Measurements from ENCODE around the gene HEATR9.

HEATR9 gene

DNA sequence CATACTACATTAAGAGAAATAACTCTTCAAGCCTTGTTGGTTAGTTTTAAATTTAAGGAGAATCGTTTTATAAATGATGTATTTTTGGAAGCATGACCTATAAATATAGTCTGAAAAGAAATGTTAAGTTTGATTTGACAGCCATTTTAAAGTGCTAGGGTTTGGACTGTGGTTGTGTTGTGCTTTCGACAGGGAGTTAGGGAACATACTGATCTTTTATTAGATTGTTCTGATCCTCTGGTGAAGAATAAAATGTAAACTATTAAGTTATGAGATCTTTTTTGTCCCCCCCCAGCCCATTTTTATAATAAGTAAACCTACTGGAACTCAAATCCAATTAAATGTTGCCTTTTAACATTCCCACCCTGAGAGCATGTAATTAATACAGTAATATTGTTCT, 47.4 kb downstream of the HEATR9 start:
- Histone ChIP-seq H3K9me2 (replicated peaks; ENCODE audit: insufficient read depth, low read length) (no peaks in the 10 kb centered on the region), H3K4me2 (ENCODE audit: low read depth, low read length) (no peak overlapping the region), H4K20me1 (ENCODE audit: insufficient read depth, low read length) (no peaks in the 10 kb centered on the region), H3F3A (ENCODE audit: insufficient read depth, low read length) (no peaks in the 10 kb centered on the region), H3K9ac (ENCODE audit: low read length) (no peak overlapping the region), H3K9me3 (replicated peaks; ENCODE audit: insufficient read depth, low read length) (no peaks in the 10 kb centered on the region), H3K79me2 (ENCODE audit: low read length) (peaks cover 82% of the 10 kb centered on the region), H3K4me1 (ENCODE audit: low read length) (no peaks in the 10 kb centered on the region), H3K27me3 (replicated peaks; ENCODE audit: insufficient read depth, low read length) (no peaks in the 10 kb centered on the region), H3K4me3 (ENCODE audit: low read length) (no peak overlapping the region), H3K27ac (ENCODE audit: low read length) (no peak overlapping the region), H3K36me3 (replicated peaks; ENCODE audit: insufficient read depth, low read length) (peaks cover 33% of the 10 kb centered on the region; the same call in 1 of the 2 replicates), H2AFZ (ENCODE audit: low read length) (no peak overlapping the region)
- no peak for DNase-seq
- TF ChIP-seq EZH2 (optimal IDR thresholded peaks at IDR 0.05; ENCODE audit: low read depth, low read length) = no peak
- no peak for TF ChIP-seq CTCF (IDR thresholded peaks at IDR 0.05; ENCODE audit: low read length)
- no peak for TF ChIP-seq EZH2phosphoT487 (IDR thresholded peaks at IDR 0.05; ENCODE audit: low read length)

- Histone ChIP-seq H3K9ac (ENCODE audit: low read length) (no peak overlapping the region), H3K79me2 (ENCODE audit: low read length) (peaks cover 91% of the 10 kb centered on the region), H3F3A (ENCODE audit: insufficient read depth, low read length) (no peaks in the 10 kb centered on the region), H3K27ac (ENCODE audit: low read length) (no peak overlapping the region), H3K27me3 (replicated peaks; ENCODE audit: insufficient read depth, low read length) (no peaks in the 10 kb centered on the region), H4K20me1 (ENCODE audit: insufficient read depth, low read length) (no peaks in the 10 kb centered on the region; the same call in 1 of the 2 replicates), H2AFZ (ENCODE audit: low read length) (no peak overlapping the region), H3K9me2 (replicated peaks; ENCODE audit: insufficient read depth, low read length) (no peaks in the 10 kb centered on the region), H3K4me3 (ENCODE audit: low read length) (no peak overlapping the region), H3K4me1 (ENCODE audit: low read length) (no peaks in the 10 kb centered on the region), H3K36me3 (replicated peaks; ENCODE audit: insufficient read depth, low read length) (peaks cover 24% of the 10 kb centered on the region; the same call in 1 of the 2 replicates), H3K4me2 (ENCODE audit: low read depth, low read length) (no peak overlapping the region), H3K9me3 (replicated peaks; ENCODE audit: insufficient read depth, low read length) (no peaks in the 10 kb centered on the region)
- no peak for DNase-seq
- TF ChIP-seq EZH2phosphoT487 (IDR thresholded peaks at IDR 0.05; ENCODE audit: low read length) = no peak
- no peak for TF ChIP-seq EZH2 (optimal IDR thresholded peaks at IDR 0.05; ENCODE audit: low read depth, low read length)
- TF ChIP-seq CTCF (IDR thresholded peaks at IDR 0.05; ENCODE audit: low read length) = no peak
Measured at GRCh38 chr17:35819455-35819854, 49.2 kb downstream of the HEATR9 start.

GRCh38 chr17:35817196-35817595, 51.5 kb downstream of the HEATR9 start:
- TF ChIP-seq CTCF (IDR thresholded peaks at IDR 0.05; ENCODE audit: low read length) (no peak), EZH2phosphoT487 (IDR thresholded peaks at IDR 0.05; ENCODE audit: low read length) (no peak), EZH2 (optimal IDR thresholded peaks at IDR 0.05; ENCODE audit: low read depth, low read length) (no peak)

More at GRCh38 chr17:35817196-35817595, 51.5 kb downstream of the HEATR9 start:
- Histone ChIP-seq H3K9me3 (replicated peaks; ENCODE audit: insufficient read depth, low read length) (no peaks in the 10 kb centered on the region), H3F3A (ENCODE audit: insufficient read depth, low read length) (no peaks in the 10 kb centered on the region), H3K4me3 (ENCODE audit: low read length) (no peak overlapping the region), H3K4me2 (ENCODE audit: low read depth, low read length) (no peak overlapping the region), H3K36me3 (replicated peaks; ENCODE audit: insufficient read depth, low read length) (peaks cover 21% of the 10 kb centered on the region; the same call in 1 of the 2 replicates), H3K79me2 (ENCODE audit: low read length) (peaks cover 96% of the 10 kb centered on the region), H2AFZ (ENCODE audit: low read length) (no peak overlapping the region), H3K27me3 (replicated peaks; ENCODE audit: insufficient read depth, low read length) (no peaks in the 10 kb centered on the region), H3K27ac (ENCODE audit: low read length) (no peak overlapping the region), H4K20me1 (ENCODE audit: insufficient read depth, low read length) (peaks cover 4% of the 10 kb centered on the region; the same call in 1 of the 2 replicates), H3K9ac (ENCODE audit: low read length) (no peak overlapping the region), H3K9me2 (replicated peaks; ENCODE audit: insufficient read depth, low read length) (no peaks in the 10 kb centered on the region), H3K4me1 (ENCODE audit: low read length) (no peaks in the 10 kb centered on the region)
- no peak for DNase-seq

Data from MM.1S (cell line).